HCT116 (cell line): Measurements from ENCODE around the gene AUTS2. TPM values are rescaled to one million over a fixed set of nuclear protein-coding genes. Genes with fewer than 3 reads are reported as not detected.

Source experiments
- ATAC-seq: fragments of 200-7000 bp; cut with Tn5 transposase; 2 replicates; pipeline ENCODE4 v1.9.1; 2020; ENCODE audit warnings: mild to moderate bottlenecking, moderate library complexity
- BruUV-seq: library from RNA; stranded (reverse); fragments of 400-500 nt; replicated peaks from 2 replicates; lab custom pipeline; 2021; lab: Mats Ljungman, UMichigan
- CTCF ChIA-PET: fragments of 300-600 bp; sonication (Branson Sonifier 250); formaldehyde crosslinking; loops from one replicate; lab custom pipeline; 2021; ENCODE audit warnings: antibody characterized with exemption; lab: Charles Lee
- POLR2A ChIA-PET: fragments of 300-600, 350-600 bp; sonication (Branson Sonifier 250); formaldehyde crosslinking; loops from one replicate; lab custom pipeline; 2021; ENCODE audit warnings: antibody characterized with exemption; lab: Charles Lee
- RAD21 ChIA-PET, 2 experiments: fragments of 300-600 bp; sonication (Branson Sonifier 250); formaldehyde crosslinking; loops; one replicate each; lab custom pipeline; 2023; ENCODE audit warnings: low total read pairs in 2 of 2; ENCODE audit not compliant: uncharacterized antibody in 2 of 2, unreplicated experiment in 2 of 2, low non-redundant PET in 1 of 2; lab: Charles Lee
- DNase-seq: peaks from one replicate; pipeline ENCODE4 v3.0.0-alpha.2; 2010; ENCODE audit warnings: low read depth, low spot score
- H2AFZ ChIP-seq: fragments of 200-600 bp; shearing (Covaris generic), sonication (generic); 2 replicates; pipeline ENCODE4 v1.6.1; 2017; ENCODE audit warnings: low read depth, mixed run types, mixed read lengths, antibody characterized with exemption, low read length; ENCODE audit not compliant: poor library complexity, severe bottlenecking
- H3K27ac ChIP-seq: 2 replicates; pipeline ENCODE4 v1.5.1; 2012; ENCODE audit warnings: low read depth, low read length
- H3K27me3 ChIP-seq: fragments of 200-600 bp; sonication (generic); 2 replicates; pipeline ENCODE4 v1.6.1; 2016; ENCODE audit warnings: mixed run types, low read length, mixed read lengths; ENCODE audit not compliant: insufficient read depth
- H3K36me3 ChIP-seq, 2 experiments: fragments of 200-500 bp in 1 of 2; fragments of 200-600 bp in 1 of 2; sonication (Bioruptor generic) in 1 of 2; sonication (generic) in 1 of 2; 2 replicates each; pipeline versions ENCODE4 v1.5.1 to v1.6.1; 2014 to 2016; ENCODE audit warnings: low read length in 2 of 2, inconsistent platforms in 1 of 2, mixed read lengths in 1 of 2, mixed run types in 1 of 2; ENCODE audit not compliant: insufficient read depth in 2 of 2, control insufficient read depth in 1 of 2
- H3K4me1 ChIP-seq, 2 experiments: fragments of 200-600 bp in 1 of 2; sonication (generic) in 1 of 2; 2 replicates each; pipeline versions ENCODE4 v1.5.1 to v1.6.1; 2012 to 2017; ENCODE audit warnings: low read length in 2 of 2, inconsistent platforms in 1 of 2, mild to moderate bottlenecking in 1 of 2, mixed read lengths in 1 of 2, mixed run types in 1 of 2, moderate library complexity in 1 of 2; ENCODE audit not compliant: insufficient read depth in 2 of 2, control insufficient read depth in 1 of 2
- H3K4me2 ChIP-seq: fragments of 200-600 bp; sonication (generic); 2 replicates; pipeline ENCODE4 v1.6.1; 2017; ENCODE audit warnings: mixed run types, low read length, mixed read lengths
- H3K4me3 ChIP-seq, 2 experiments: fragments of 200-600 bp in 1 of 2; sonication (generic) in 1 of 2; replicated peaks in 1 of 2; 2 replicates each; pipeline ENCODE4 v1.5.1; 2011 to 2016; ENCODE audit warnings: low read length in 2 of 2, control low read depth in 1 of 2, low read depth in 1 of 2, mild to moderate bottlenecking in 1 of 2, mixed read lengths in 1 of 2, mixed run types in 1 of 2
- H3K79me2 ChIP-seq: fragments of 200-600 bp; sonication (generic); 2 replicates; pipeline ENCODE4 v1.6.1; 2017; ENCODE audit warnings: mild to moderate bottlenecking, mixed run types, low read length, moderate library complexity, mixed read lengths; ENCODE audit not compliant: insufficient read depth
- H3K9ac ChIP-seq: fragments of 200-600 bp; sonication (generic); 2 replicates; pipeline ENCODE4 v1.6.1; 2016; ENCODE audit warnings: low read length, mixed read lengths
- H3K9me2 ChIP-seq: fragments of 200-600 bp; sonication (generic), shearing (Covaris generic); 2 replicates; pipeline ENCODE4 v1.6.1; 2017; ENCODE audit warnings: mixed run types, mild to moderate bottlenecking, moderate library complexity; ENCODE audit not compliant: insufficient read depth
- H3K9me3 ChIP-seq, 2 experiments: fragments of 200-500 bp in 1 of 2; fragments of 200-600 bp in 1 of 2; sonication (Bioruptor generic) in 1 of 2; sonication (generic) in 1 of 2; 2 replicates each; pipeline ENCODE4 v1.6.1; 2014 to 2017; ENCODE audit warnings: low read length in 2 of 2, mixed read lengths in 2 of 2, inconsistent platforms in 1 of 2, low read depth in 1 of 2, mild to moderate bottlenecking in 1 of 2, mixed run types in 1 of 2, moderate library complexity in 1 of 2; ENCODE audit not compliant: control insufficient read depth in 1 of 2, insufficient read depth in 1 of 2
- H4K20me1 ChIP-seq: fragments of 200-600 bp; sonication (generic), shearing (Covaris generic); 2 replicates; pipeline ENCODE4 v1.6.1; 2017; ENCODE audit warnings: mixed run types, mild to moderate bottlenecking, moderate library complexity; ENCODE audit not compliant: insufficient read depth
- CBX3 ChIP-seq: IDR thresholded peaks from 2 replicates; pipeline ENCODE4 v1.6.1; 2012; ENCODE audit warnings: low read depth
- EGR1 ChIP-seq: IDR thresholded peaks from 2 replicates; pipeline ENCODE4 v1.6.1; 2012; ENCODE audit warnings: low read depth
- ELF1 ChIP-seq: IDR thresholded peaks from 2 replicates; pipeline ENCODE4 v1.6.1; 2012; ENCODE audit warnings: low read depth, borderline replicate concordance
- EZH2 ChIP-seq: fragments of 200-600 bp; sonication (generic); IDR thresholded peaks from 2 replicates; pipeline ENCODE4 v1.6.1; 2017; ENCODE audit warnings: antibody characterized with exemption, mixed run types
- EZH2phosphoT487 ChIP-seq: fragments of 200-600 bp; IDR thresholded peaks from 2 replicates; pipeline ENCODE4 v1.6.1; 2018; ENCODE audit warnings: antibody characterized with exemption, borderline replicate concordance
- MAX ChIP-seq: IDR thresholded peaks from 2 replicates; pipeline ENCODE4 v1.6.1; 2012
- REST ChIP-seq: IDR thresholded peaks from 2 replicates; pipeline ENCODE4 v1.6.1; 2012; ENCODE audit warnings: low read depth
- ZNF274 ChIP-seq: fragments of 200-500 bp; sonication (Bioruptor generic); IDR thresholded peaks from 2 replicates; pipeline ENCODE4 v1.6.1; 2014; ENCODE audit warnings: mild to moderate bottlenecking, low read depth, low read length, inconsistent platforms
- intact Hi-C: fragments of 100-400 bp; cut with micrococcal nuclease; formaldehyde crosslinking; loops from 2 replicates; pipeline ENCODE4 v1.10.0; 2022
- total RNA-seq: library from RNA; stranded (reverse); gene quantifications from one replicate; pipeline ENCODE4 v1.2.1, GENCODE V29; 2021; ENCODE audit not compliant: unreplicated experiment

The AUTS2 gene
- total RNA-seq, 1 experiment from 2014 or later: 0.93 TPM

GRCh38 chr7:70307544-70308106 is 709.4 kb downstream of the AUTS2 start:
- Histone ChIP-seq H3K9me2 (no peaks in the 10 kb centered on the region), H3K9ac (no peak overlapping the region), H3K27me3 (no peaks in the 10 kb centered on the region), H3K4me1 (no peaks in the 10 kb centered on the region), H4K20me1 (no peaks in the 10 kb centered on the region), H3K4me3 (no peak overlapping the region), H3K36me3 (no peaks in the 10 kb centered on the region), H3K79me2 (no peaks in the 10 kb centered on the region), H3K4me2 (no peak overlapping the region), H2AFZ (no peak overlapping the region), H3K27ac (no peak overlapping the region), H3K9me3 (peaks cover 0 to 12% of the 10 kb centered on the region in 2 experiments; a peak in 2 of 4 replicates)
- intact Hi-C loops: no loop called here
- RAD21 ChIA-PET: no interaction called here
- CTCF ChIA-PET: no interaction called here
- BruUV-seq: no TSS peak
- POLR2A ChIA-PET: no interaction called here
- TF ChIP-seq EGR1 (no peak), CBX3 (no peak), REST (no peak)
- DNase-seq: no peak
- ATAC-seq: no peak

- Histone ChIP-seq H3K27me3 (no peaks in the 10 kb centered on the region), H3K9me2 (no peaks in the 10 kb centered on the region), H3K27ac (no peak overlapping the region), H3K4me3 (no peak overlapping the region), H4K20me1 (no peaks in the 10 kb centered on the region), H3K9me3 (peaks cover 2 to 32% of the 10 kb centered on the region in 2 experiments; a peak in 2 of 4 replicates), H3K79me2 (no peaks in the 10 kb centered on the region), H3K9ac (no peak overlapping the region), H3K36me3 (no peaks in the 10 kb centered on the region), H3K4me1 (no peaks in the 10 kb centered on the region), H2AFZ (no peak overlapping the region), H3K4me2 (no peak overlapping the region)
- POLR2A ChIA-PET: no interaction called here
- DNase-seq (no peak), ATAC-seq (no peak)
- no TSS peak for BruUV-seq
- CTCF ChIA-PET: no interaction called here
- RAD21 ChIA-PET: no interaction called here
- intact Hi-C loops: no loop called here
- TF ChIP-seq EZH2: no peak
- TF ChIP-seq MAX: no peak
- TF ChIP-seq EZH2phosphoT487: no peak
- no peak for TF ChIP-seq ZNF274
- no peak for TF ChIP-seq ELF1
These were observed 714.1 kb downstream of the AUTS2 start for GRCh38 chr7:70312336-70312735.
